ENCODE data around the gene SNX30. TPM values are rescaled to one million over a fixed set of nuclear protein-coding genes. Genes with fewer than 3 reads are reported as not detected.

The SNX30 gene
- total RNA-seq, 2 experiments from 2014 or later, result 13.5 to 19.8 TPM

GRCh38 chr9:112913326-112913725, 162.8 kb downstream of the SNX30 start:
- H4K20me1 ChIP-seq (ENCODE audit: insufficient read depth, low read length), result no peaks in the 10 kb centered on the region
- TF ChIP-seq, protein P1, sequence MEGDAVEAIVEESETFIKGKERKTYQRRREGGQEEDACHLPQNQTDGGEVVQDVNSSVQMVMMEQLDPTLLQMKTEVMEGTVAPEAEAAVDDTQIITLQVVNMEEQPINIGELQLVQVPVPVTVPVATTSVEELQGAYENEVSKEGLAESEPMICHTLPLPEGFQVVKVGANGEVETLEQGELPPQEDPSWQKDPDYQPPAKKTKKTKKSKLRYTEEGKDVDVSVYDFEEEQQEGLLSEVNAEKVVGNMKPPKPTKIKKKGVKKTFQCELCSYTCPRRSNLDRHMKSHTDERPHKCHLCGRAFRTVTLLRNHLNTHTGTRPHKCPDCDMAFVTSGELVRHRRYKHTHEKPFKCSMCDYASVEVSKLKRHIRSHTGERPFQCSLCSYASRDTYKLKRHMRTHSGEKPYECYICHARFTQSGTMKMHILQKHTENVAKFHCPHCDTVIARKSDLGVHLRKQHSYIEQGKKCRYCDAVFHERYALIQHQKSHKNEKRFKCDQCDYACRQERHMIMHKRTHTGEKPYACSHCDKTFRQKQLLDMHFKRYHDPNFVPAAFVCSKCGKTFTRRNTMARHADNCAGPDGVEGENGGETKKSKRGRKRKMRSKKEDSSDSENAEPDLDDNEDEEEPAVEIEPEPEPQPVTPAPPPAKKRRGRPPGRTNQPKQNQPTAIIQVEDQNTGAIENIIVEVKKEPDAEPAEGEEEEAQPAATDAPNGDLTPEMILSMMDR (conservative IDR thresholded peaks at IDR 0.05; ENCODE audit: low read length), result no peak
- TF ChIP-seq EZH2phosphoT487 (IDR thresholded peaks at IDR 0.05; ENCODE audit: borderline replicate concordance, low read depth, low read length), result no peak
- no peaks in the 10 kb centered on the region for H3K79me2 ChIP-seq (ENCODE audit: insufficient read depth, low read depth, low read length)
- intact Hi-C loops (cut with micrococcal nuclease; ENCODE audit: unreplicated experiment), result no loop called here
- H3K9me2 ChIP-seq (ENCODE audit: insufficient read depth, low read length), result no peaks in the 10 kb centered on the region
- no peaks in the 10 kb centered on the region for H3K36me3 ChIP-seq (ENCODE audit: insufficient read depth, low read length)
- ChIA-PET POLR2A (no interaction called here), CTCF (ENCODE audit: unreplicated experiment) (no interaction called here)
- no peak overlapping the region for H3K4me2 ChIP-seq (ENCODE audit: low read length)
- no peak overlapping the region for H3K27ac ChIP-seq (ENCODE audit: low read depth, low read length, poor library complexity, severe bottlenecking)
- no peaks in the 10 kb centered on the region for H3K4me1 ChIP-seq (ENCODE audit: insufficient read depth, low read length, poor library complexity, severe bottlenecking)
- H2AFZ ChIP-seq (ENCODE audit: low read length), result no peak overlapping the region
- no peak for DNase-seq (ENCODE audit: low spot score)
- no TSS peak for BruUV-seq (replicated peaks)
- H3K4me3 ChIP-seq (ENCODE audit: low read depth, low read length, poor library complexity, severe bottlenecking), result no peak overlapping the region
- H3K9me3 ChIP-seq (ENCODE audit: low read length), result no peaks in the 10 kb centered on the region

- TF ChIP-seq EZH2phosphoT487 (IDR thresholded peaks at IDR 0.05; ENCODE audit: borderline replicate concordance, low read depth, low read length), result no peak
- TF ChIP-seq, protein P1 (conservative IDR thresholded peaks at IDR 0.05; ENCODE audit: low read length), result no peak
- ChIA-PET CTCF (ENCODE audit: unreplicated experiment) (no interaction called here), POLR2A (no interaction called here)
- no peak overlapping the region for H2AFZ ChIP-seq (ENCODE audit: low read length)
- BruUV-seq (replicated peaks), result no TSS peak
- no peaks in the 10 kb centered on the region for H3K79me2 ChIP-seq (ENCODE audit: insufficient read depth, low read depth, low read length)
- no peaks in the 10 kb centered on the region for H3K36me3 ChIP-seq (ENCODE audit: insufficient read depth, low read length)
- no peak overlapping the region for H3K4me2 ChIP-seq (ENCODE audit: low read length)
- H3K4me1 ChIP-seq (ENCODE audit: insufficient read depth, low read length, poor library complexity, severe bottlenecking), result no peaks in the 10 kb centered on the region
- intact Hi-C loops (cut with micrococcal nuclease; ENCODE audit: unreplicated experiment), result no loop called here
- H4K20me1 ChIP-seq (ENCODE audit: insufficient read depth, low read length), result no peaks in the 10 kb centered on the region
- H3K27ac ChIP-seq (ENCODE audit: low read depth, low read length, poor library complexity, severe bottlenecking), result no peak overlapping the region
- H3K9me2 ChIP-seq (ENCODE audit: insufficient read depth, low read length), result no peaks in the 10 kb centered on the region
- no peaks in the 10 kb centered on the region for H3K9me3 ChIP-seq (ENCODE audit: low read length)
- DNase-seq (ENCODE audit: low spot score), result no peak
- H3K4me3 ChIP-seq (ENCODE audit: low read depth, low read length, poor library complexity, severe bottlenecking), result no peak overlapping the region
Observed at GRCh38 chr9:112914524-112914923, 164.0 kb downstream of the SNX30 start.

GRCh38 chr9:112917047-112917986, 166.8 kb downstream of the SNX30 start:
- H3K4me3 ChIP-seq (ENCODE audit: low read depth, low read length, poor library complexity, severe bottlenecking), result no peak overlapping the region
- H4K20me1 ChIP-seq (ENCODE audit: insufficient read depth, low read length), result no peaks in the 10 kb centered on the region
- no peaks in the 10 kb centered on the region for H3K4me1 ChIP-seq (ENCODE audit: insufficient read depth, low read length, poor library complexity, severe bottlenecking)
- no peaks in the 10 kb centered on the region for H3K9me3 ChIP-seq (ENCODE audit: low read length)
- no peak for DNase-seq (ENCODE audit: low spot score)
- ChIA-PET CTCF (ENCODE audit: unreplicated experiment) (no interaction called here), POLR2A (no interaction called here)
- no peaks in the 10 kb centered on the region for H3K9me2 ChIP-seq (ENCODE audit: insufficient read depth, low read length)
- no TSS peak for BruUV-seq (replicated peaks)
- H3K36me3 ChIP-seq (ENCODE audit: insufficient read depth, low read length), result no peaks in the 10 kb centered on the region
- H3K79me2 ChIP-seq (ENCODE audit: insufficient read depth, low read depth, low read length), result no peaks in the 10 kb centered on the region
- H3K4me2 ChIP-seq (ENCODE audit: low read length), result no peak overlapping the region
- H2AFZ ChIP-seq (ENCODE audit: low read length), result no peak overlapping the region
- TF ChIP-seq EZH2phosphoT487 (IDR thresholded peaks at IDR 0.05; ENCODE audit: borderline replicate concordance, low read depth, low read length), result no peak
- TF ChIP-seq, protein P1 (conservative IDR thresholded peaks at IDR 0.05; ENCODE audit: low read length), result no peak
- no peak overlapping the region for H3K27ac ChIP-seq (ENCODE audit: low read depth, low read length, poor library complexity, severe bottlenecking)
- intact Hi-C loops (cut with micrococcal nuclease; ENCODE audit: unreplicated experiment), result no loop called here
